Panc1 (cell line): Measurements from ENCODE around the gene TASOR. TPM values are rescaled to one million over a fixed set of nuclear protein-coding genes. Genes with fewer than 3 reads are reported as not detected.

Experiments used
- ATAC-seq: fragments of 200-7000 bp; cut with Tn5 transposase; 2 replicates; pipeline ENCODE4 v1.9.1; 2020; ENCODE audit warnings: mild to moderate bottlenecking, moderate library complexity
- BruUV-seq: library from RNA; stranded (reverse); fragments of 400-500 nt; replicated peaks from 2 replicates; lab custom pipeline; 2021; lab: Mats Ljungman, UMichigan
- CTCF ChIA-PET: fragments of 300-600 bp; sonication (Branson Sonifier 250); formaldehyde crosslinking; loops from one replicate; lab custom pipeline; 2022; ENCODE audit warnings: antibody characterized with exemption; lab: Charles Lee
- POLR2A ChIA-PET: fragments of 300-600 bp; sonication (Branson Sonifier 250); formaldehyde crosslinking; loops from one replicate; lab custom pipeline; 2022; ENCODE audit warnings: antibody characterized with exemption; lab: Charles Lee
- DNase-seq: peaks from one replicate; pipeline ENCODE4 v3.0.0-alpha.2; 2010; ENCODE audit warnings: low read depth, low spot score
- H3K27ac ChIP-seq: 2 replicates; pipeline ENCODE4 v1.5.1; 2011; ENCODE audit warnings: mild to moderate bottlenecking, low read length, inconsistent platforms
- H3K27me3 ChIP-seq: fragments of 200-500 bp; sonication (Bioruptor generic); 2 replicates; pipeline ENCODE4 v1.6.0; 2014; ENCODE audit warnings: low read length, inconsistent platforms; ENCODE audit not compliant: control insufficient read depth, insufficient read depth
- H3K36me3 ChIP-seq: fragments of 200-500 bp; sonication (Bioruptor generic); 2 replicates; pipeline ENCODE4 v1.5.1; 2014; ENCODE audit warnings: inconsistent platforms, mild to moderate bottlenecking, low read length, moderate library complexity; ENCODE audit not compliant: control insufficient read depth, insufficient read depth
- H3K4me1 ChIP-seq: 2 replicates; pipeline ENCODE4 v1.5.1; 2011; ENCODE audit warnings: inconsistent platforms, mild to moderate bottlenecking, low read length, moderate library complexity; ENCODE audit not compliant: control insufficient read depth, insufficient read depth
- H3K4me3 ChIP-seq, 2 experiments: 2 replicates each; pipeline ENCODE4 v1.5.1; 2011 to 2012; ENCODE audit warnings: low read depth in 2 of 2, low read length in 2 of 2, mild to moderate bottlenecking in 2 of 2, inconsistent platforms in 1 of 2, moderate library complexity in 1 of 2
- H3K9me3 ChIP-seq: fragments of 200-500 bp; sonication (Bioruptor generic); 2 replicates; pipeline ENCODE4 v1.5.1; 2014; ENCODE audit warnings: low read depth, mild to moderate bottlenecking, inconsistent platforms, low read length, moderate library complexity; ENCODE audit not compliant: control insufficient read depth, insufficient read depth
- CTCF ChIP-seq: fragments of 450-650 bp; IDR thresholded peaks from 2 replicates; pipeline ENCODE4 v1.5.1; 2017; ENCODE audit warnings: mild to moderate bottlenecking
- POLR2AphosphoS5 ChIP-seq: IDR thresholded peaks from 2 replicates; pipeline ENCODE4 v1.6.1; 2012; ENCODE audit warnings: mild to moderate bottlenecking, low read depth, low read length, moderate library complexity
- REST ChIP-seq, 2 experiments: IDR thresholded peaks; 2 replicates each; pipeline ENCODE4 v1.6.1; 2011 to 2012; ENCODE audit warnings: low read depth in 2 of 2, control low read depth in 1 of 2, low read length in 1 of 2, mild to moderate bottlenecking in 1 of 2, moderate library complexity in 1 of 2; ENCODE audit not compliant: insufficient read depth in 1 of 2
- SIN3A ChIP-seq: IDR thresholded peaks from 2 replicates; pipeline ENCODE4 v1.6.1; 2012; ENCODE audit warnings: low read depth, mild to moderate bottlenecking, low read length, moderate library complexity, borderline replicate concordance; ENCODE audit not compliant: insufficient read depth
- TCF7L2 ChIP-seq: IDR thresholded peaks from 2 replicates; pipeline ENCODE4 v1.6.1; 2011; ENCODE audit warnings: mild to moderate bottlenecking, low read depth, low read length, inconsistent platforms
- in situ Hi-C: cut with HindIII; loops from 2 replicates; pipeline ENCODE4 v1.10.0; 2016; ENCODE audit warnings: low sequenced_read_pairs, low pct_unique_long_range_greater_than_20kb
- intact Hi-C: fragments of 100-400 bp; cut with micrococcal nuclease; formaldehyde crosslinking; loops from one replicate; pipeline ENCODE4 v1.10.0; 2022; ENCODE audit not compliant: unreplicated experiment
- total RNA-seq: library from RNA; stranded (reverse); gene quantifications from one replicate; pipeline ENCODE4 v1.2.1, GENCODE V29; 2021; ENCODE audit not compliant: unreplicated experiment

Gene TASOR
- total RNA-seq, 1 experiment from 2014 or later: 55.6 TPM

GRCh38 chr3:56633602-56634535 lies 49.2 kb downstream of the TASOR start:
- Histone ChIP-seq H3K27ac (no peak overlapping the region), H3K4me1 (no peaks in the 10 kb centered on the region), H3K4me3 (no peak overlapping the region), H3K27me3 (no peaks in the 10 kb centered on the region), H3K36me3 (peaks cover 15% of the 10 kb centered on the region), H3K9me3 (no peaks in the 10 kb centered on the region)
- in situ Hi-C loops: no loop called here
- intact Hi-C loops: no loop called here
- DNase-seq (no peak), ATAC-seq (no peak)
- ChIA-PET CTCF (no interaction called here), POLR2A (no interaction called here)
- TF ChIP-seq REST (IDR thresholded peaks at IDR 0.05; ENCODE audit: insufficient read depth in 1 of 2, low read depth in 2 of 2, low read length in 1 of 2): no peak
- TF ChIP-seq SIN3A: no peak
- no peak for TF ChIP-seq TCF7L2
- TF ChIP-seq POLR2AphosphoS5: no peak
- no peak for TF ChIP-seq CTCF
- BruUV-seq: no TSS peak

Other genes with a start within 250 kb of the TASOR start
- 0.33 TPM for gene ERC2, start 214.8 kb downstream of the TASOR start, total RNA-seq
- 11.1 TPM for gene CCDC66, start 126.1 kb downstream of the TASOR start, total RNA-seq
- gene ARHGEF3, start 118.7 kb upstream of the TASOR start, total RNA-seq: 19.8 TPM